ENCODE results near the gene UPK3BL1.
"Not testable (repeated sequence)": the region's sequence is repeated elsewhere in the genome, so short reads cannot be mapped to it uniquely, and the experiment has no call there.

UPK3BL1 gene

DNA sequence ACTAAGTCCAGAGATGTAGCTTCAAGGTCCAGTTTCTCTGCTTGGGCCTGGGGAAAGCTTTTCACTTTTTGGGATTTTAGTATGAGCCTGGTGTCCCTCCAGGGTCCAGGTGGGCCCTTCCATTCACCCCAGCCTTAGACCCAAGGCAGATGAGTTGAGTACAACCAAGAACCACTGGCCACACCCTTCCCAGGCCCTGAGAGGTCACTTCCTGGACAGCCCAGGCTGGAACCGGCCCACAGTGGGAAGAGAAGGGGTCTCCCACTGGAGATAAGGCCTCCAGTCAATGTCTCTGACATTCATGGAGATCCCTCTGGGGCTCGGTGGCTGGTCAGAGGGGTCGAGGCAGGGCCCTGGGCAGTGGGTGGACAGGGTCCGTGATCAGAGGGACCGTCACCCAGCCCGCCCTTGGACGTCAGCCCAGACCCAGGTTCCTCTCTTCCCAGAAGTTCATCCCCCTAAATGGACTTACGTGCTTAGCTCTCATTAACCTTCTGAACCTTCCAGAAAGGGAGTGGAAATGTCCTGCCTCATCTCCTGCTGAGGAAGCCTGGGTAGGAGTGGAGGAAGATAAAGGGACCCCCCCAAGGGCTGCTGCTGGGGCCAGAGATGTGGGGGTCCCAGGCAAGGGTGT is 15.2 kb downstream of the UPK3BL1 start:
- DNase-seq (ENCODE audit: low read depth): not testable (repeated sequence)

DNA sequence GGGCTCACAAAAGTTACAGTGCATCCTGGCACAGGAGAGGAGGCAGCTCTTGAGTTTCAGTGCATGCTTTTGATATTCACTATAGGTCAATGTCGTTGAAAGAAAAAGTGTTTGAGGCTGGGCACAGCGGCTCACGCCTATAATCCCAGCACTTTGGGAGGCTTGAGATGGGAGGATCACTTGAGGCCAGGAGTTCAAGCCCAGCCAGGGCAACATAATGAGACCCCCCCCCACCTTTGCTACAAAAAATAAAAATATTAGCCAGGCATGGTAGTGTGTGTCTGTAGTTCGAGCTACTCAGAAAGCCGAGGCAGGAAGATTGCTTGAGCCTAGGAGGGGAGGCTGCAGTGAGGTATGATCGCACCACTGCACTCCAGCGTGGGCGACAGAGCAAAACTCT is 24.5 kb downstream of the UPK3BL1 start:
- not testable (repeated sequence) for DNase-seq (ENCODE audit: low read depth)

DNA sequence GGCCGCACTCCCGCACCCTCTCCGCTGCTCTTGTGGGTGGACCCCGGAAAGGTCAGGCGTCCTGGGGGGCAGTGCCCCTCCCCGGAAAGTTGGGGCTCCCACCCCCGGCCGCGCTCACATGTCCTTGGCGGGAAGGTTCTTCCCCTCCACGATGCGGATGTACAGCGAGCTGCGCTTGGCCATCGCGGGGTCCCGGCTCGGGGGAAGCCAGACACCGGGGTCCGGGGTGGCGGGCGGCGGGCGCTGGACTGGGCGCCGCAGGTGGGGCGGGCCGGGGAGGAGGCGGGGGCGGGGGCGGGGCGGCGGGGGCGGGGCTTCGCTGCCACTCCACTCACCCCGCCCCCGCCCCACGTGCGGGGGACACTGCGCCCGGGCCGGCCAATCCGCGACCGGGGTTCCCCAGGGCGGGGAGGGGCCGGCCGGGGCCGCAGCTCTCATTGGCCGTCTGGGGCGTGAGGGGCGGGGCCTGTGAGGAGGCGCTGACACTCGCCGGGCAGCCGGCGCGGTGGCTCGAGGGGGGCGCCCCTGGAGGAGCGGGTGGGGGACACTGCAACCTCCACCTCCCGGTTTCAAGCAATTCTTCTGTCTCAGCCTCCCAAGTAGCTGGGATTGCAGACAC is 26.0 kb downstream of the UPK3BL1 start, which contains the start of gene RASA4:
TSS of gene RASA4 (minus strand) at position 250 of the 619 bp plus-strand sequence. CDS start at position 183, 67 bp downstream.
- not testable (repeated sequence) for DNase-seq (ENCODE audit: low read depth)

DNA sequence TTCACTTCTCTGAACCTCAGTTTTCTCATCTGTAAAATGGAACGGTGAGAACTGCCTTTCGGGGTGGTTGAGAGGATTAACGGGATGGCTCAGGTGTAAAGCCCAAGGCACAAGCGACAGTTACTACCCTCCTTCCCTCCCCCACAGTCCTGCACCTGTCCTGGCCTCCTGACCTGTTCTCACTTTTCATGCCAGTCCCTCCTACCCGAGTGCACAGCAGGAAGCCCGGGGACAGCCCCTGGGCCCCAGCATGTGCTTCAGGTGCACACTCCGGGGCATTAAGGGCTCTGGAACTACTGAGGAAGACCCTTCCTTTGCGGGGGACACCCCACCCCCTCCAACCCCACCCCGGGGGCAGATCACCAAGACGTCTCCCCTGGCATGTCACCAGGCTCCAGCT is 26.7 kb downstream of the UPK3BL1 start:
- not testable (repeated sequence) for DNase-seq (ENCODE audit: low read depth)

DNA sequence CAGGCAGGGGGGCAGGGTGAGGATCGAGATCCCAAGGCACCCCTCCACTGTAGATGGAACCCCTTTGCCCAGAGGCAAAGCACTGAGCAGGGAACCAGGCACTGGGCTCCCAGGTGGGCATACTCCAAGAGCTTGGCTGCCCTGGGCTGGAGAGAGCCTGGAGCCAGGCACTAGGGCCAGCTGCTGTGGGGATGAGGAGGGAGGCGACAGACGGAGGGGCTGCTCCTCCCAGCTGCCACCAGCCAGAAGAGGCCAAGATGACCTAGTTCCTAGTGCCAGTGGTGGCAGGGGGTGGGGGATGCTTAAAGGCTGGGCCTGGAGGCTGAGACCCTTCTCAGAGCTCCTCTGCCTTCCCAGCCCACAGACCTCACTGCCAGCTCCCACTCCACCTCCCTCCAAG is 27.7 kb downstream of the UPK3BL1 start:
- DNase-seq (ENCODE audit: low read depth): not testable (repeated sequence)

DNA sequence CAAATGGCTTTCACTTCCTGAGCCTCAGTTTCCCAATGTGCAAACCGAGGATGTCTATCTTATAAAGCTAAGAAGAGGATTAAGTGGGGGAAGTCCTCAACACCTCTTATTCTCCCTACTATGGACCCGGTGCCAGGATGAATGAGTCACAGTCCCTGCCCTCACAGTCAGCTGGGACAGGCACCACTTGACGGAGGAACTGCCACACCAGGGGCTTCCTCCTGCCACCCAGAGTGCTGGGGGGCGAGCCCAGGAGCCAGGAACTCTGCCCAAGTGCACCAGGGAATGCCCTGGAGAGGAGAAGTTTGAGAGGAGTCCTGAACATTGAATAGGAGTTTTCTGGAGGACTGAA is 28.3 kb downstream of the UPK3BL1 start:
- DNase-seq (ENCODE audit: low read depth): not testable (repeated sequence)

DNA sequence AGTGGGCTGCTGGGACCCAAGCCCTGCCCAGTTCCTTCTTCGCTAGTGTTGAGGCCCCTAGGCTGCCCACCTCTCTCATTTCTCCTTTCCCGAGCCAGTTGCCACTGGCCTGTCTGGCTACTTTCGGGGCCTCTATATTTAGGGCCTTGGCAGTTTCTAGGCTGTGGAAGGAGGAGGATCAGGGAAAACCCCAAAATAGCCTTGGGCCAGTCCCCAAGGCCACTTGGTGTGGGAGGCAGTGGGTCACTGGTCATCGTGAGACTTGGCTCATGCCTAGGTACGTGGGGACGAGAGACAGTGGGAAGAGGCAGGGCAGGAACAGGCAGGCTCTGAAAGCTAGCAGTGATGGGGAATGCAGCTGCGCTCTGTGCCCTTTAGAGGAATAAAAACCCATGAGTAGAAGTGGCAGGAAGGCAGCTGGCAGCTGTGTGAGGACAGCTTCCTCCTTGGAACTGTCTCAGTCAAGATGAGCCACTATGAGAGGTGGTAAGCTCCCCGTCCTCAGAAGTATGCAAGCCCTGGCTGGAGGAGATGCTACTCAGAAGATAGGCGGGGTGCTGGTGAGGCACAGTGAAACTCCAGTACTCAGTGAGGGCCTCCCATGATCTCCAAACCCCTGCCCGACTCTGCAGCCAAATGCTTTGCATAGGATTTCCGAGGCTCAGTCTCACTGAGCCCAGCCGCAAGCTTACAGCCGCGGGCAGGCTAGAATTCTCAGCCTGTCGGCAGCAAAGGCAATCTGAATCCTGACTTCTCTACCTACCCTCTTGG is 28.8 kb downstream of the UPK3BL1 start:
- not testable (repeated sequence) for DNase-seq (ENCODE audit: low read depth)

DNA sequence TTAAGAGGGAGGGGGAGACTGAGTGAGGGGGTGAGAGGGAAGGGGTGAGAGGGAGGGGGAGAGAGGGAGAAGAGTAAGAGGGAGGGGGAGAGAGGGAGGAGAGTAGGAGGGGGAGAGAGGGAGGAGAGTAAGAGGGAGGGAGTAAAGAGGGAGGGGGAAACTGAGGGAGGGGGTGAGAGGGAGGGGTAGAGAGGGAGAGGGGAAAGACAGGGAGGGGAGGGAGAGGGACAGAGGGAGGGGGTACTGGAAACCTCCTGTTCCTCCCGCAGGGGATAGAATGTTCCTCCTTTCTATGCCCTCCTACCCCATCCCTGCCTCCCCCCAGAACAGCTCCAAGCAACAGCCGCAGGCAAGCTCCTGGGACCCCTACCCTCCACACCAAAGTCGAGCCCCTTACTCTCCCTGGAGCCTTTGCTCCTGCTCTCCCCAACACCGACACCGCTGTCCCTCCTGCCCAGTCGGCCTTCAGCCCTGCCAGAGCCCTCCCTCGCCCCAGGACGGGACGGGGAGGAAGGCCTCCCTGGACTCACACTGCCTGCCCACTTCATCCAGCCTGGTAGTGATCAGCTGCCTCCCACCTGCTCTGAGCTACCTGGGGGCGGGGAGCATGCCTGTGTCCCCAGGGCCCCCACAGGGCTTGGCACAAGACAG is 30.8 kb downstream of the UPK3BL1 start:
- DNase-seq (ENCODE audit: low read depth): not testable (repeated sequence)

DNA sequence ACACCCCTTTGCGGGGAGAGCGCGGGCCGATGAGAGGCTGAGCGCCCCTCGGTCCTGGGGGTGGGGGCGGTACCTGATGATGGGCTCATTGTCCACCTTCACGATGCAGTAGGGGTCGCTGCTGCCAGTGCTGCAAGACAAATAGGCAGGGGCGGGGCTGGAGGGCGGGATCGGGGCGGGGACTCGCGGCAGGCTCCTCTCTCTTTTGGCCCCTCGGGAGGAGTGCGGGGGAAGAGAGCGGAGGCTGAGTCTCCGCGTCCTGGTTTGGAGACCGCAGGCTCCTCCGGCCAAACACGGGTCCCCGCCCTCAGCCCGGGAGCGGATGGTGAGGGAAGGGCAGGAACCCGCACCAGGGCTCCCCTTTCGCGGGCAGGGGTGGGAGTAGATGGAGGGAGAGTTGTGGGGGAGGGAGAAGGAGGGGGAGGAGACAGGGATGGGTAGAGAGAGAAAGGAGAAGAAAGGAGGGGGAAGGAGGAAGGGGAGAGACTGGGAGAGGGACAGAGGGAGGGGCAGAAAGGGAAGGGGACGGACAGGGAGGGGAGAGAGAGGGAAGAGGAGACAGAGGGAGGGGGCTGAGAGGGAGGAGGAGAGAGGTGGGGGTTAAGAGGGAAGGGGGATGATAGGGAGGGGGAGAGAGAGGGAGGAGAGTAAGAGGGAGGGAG is 31.4 kb downstream of the UPK3BL1 start:
- DNase-seq (ENCODE audit: low read depth): not testable (repeated sequence)

DNA sequence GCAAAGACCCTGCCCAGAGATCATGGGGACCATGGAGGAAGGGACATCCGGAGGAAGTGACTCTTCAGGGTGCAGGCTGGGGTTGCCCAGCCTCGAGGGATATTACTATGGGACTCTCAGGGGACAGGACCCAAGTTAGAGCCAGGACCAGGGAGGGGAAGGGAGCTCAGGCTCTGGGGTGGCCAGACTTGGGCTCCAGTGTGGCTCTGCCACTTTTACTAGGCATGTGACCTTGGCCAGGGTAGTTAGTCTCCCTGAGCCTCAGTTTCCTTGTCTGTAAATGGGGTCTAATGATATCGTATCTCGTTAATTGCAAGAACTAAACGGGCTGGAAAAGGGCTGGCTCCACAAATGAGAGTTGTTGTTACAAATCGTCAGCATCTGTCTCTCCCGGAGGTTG is 32.1 kb downstream of the UPK3BL1 start:
- DNase-seq (ENCODE audit: low read depth): not testable (repeated sequence)

DNA sequence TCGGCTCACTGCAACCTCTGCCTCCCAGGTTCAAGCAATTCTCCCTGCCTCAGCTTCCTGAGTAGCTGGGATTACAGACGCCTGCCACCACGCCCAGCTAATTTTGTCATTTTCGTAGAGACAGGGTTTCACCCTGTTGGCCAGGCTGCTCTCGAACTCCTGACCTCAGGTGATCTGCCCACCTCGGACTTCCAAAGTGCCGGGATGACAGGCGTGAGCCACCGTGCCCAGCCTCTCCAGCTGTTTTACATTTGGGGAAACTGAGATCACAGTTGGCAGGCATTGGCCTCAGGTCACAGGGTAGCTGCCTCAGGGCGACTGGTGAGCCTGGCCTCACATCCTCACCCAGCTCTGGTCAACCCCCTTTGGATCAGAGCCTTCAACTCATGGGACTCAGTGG is 32.9 kb downstream of the UPK3BL1 start:
- not testable (repeated sequence) for DNase-seq (ENCODE audit: low read depth)

DNA sequence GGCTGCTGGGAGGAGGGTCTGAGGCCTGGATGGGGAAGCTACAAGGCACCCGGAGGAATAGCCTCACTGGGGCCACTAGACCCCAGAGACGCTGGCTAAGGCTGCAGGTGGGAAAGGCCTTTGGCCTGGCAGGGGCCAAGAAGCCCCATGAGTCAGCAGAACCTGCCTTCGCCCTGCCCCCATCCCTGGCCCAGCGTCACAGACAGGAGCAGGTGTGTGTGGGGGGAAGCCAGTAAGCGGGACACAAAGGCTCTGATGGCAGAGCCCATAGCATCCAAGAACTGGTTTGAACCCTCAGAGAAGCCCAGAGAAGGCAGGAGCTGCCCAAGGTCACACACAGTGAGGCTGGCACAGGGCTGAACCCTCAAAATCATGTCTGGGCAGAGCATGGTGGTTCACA is 35.7 kb downstream of the UPK3BL1 start:
- DNase-seq (ENCODE audit: low read depth): not testable (repeated sequence)

DNA sequence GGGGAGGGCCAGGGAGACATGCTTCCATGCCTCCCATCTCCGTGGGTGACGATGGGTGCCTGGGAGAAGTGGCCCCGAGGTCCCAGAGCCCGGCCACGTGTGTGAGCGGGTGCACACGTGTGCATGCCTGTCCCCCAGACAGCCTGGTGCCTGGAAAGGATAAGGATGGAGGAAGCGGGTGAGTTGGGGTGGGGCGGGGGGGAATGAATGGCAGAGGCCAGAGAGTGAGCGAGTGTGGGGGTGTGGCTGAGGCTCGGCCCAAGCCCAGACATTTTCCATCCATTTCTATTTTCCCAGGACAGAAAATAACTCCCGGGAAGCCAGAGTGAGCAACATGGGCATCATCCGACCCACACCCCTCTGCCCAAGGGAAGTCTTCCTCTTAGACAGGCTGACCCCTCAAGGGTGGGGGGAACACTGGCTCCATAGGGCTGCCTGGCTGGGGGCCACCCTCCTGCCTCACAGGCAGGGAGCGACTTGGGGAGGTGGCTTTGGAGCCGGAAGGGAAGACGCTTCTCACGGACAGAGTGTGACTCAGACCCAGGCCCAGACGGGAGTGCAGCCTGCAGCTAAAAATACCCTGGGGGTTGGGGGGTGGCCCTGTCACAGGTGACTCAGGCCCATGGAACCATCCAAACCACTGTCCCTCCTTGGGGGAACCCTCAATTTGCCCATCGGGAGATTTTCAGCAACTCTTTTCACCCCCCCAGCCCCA is 38.0 kb downstream of the UPK3BL1 start:
- not testable (repeated sequence) for DNase-seq (ENCODE audit: low read depth)

DNA sequence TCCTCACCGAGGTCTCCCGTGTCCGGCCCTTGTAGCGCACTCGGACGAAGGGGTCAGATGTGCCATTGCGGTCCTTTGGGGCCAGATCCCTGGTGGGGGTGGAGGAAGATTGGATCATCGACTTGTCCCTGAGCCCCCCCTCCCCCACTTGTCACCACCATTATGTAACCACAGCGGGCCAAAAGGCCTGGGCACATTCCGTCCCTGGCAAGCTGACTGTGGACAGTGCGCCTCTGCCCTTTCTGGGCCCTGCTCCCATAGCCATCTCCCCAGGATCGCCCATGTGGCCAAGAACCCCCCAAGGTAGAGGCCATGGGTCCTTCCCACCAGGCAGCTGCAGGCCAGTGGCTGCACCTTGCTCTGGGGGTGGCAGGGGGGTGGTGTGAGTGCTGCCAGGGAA is 40.3 kb downstream of the UPK3BL1 start:
- DNase-seq (ENCODE audit: low read depth): not testable (repeated sequence)

DNA sequence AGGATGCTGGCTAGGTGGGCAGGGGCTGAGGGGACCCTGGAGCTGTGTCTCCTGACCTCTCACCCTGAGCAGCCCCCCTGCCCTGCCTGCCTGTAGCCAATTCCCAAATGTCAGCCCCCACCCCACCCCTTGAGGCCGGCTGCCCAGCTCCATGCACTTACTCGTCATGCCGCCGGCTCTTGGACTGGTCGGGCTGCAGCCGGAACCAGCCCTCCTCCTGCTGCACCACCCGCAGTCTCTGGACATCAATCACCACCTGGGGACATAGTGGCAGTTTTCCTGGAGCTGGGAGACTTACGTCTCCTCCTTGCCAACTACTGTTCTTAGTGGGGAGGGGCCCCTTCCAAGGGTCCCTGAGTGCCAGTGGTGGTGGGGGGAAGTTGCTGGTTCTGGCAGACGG is 42.9 kb downstream of the UPK3BL1 start:
- DNase-seq (ENCODE audit: low read depth): not testable (repeated sequence)

DNA sequence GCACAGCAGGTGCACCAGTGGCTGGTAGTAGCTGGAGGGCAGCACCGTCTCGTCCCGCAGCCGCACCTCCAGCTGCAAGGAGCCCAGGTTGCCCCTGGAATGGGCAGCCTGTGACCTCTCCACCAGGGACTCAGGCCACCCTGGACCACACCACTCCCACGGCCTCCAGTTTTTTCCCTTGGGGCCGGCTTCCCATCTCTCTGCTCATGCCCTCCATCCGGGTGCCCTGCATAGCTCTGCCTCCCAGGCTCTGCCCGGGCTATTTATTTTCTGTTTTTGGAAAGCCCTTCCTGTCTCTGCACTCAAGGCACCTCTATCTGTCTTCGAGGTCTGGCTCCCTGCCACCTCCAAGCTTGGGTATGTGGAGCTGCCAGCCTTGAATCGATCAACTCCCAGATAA is 46.6 kb downstream of the UPK3BL1 start:
- DNase-seq (ENCODE audit: low read depth): not testable (repeated sequence)

DNA sequence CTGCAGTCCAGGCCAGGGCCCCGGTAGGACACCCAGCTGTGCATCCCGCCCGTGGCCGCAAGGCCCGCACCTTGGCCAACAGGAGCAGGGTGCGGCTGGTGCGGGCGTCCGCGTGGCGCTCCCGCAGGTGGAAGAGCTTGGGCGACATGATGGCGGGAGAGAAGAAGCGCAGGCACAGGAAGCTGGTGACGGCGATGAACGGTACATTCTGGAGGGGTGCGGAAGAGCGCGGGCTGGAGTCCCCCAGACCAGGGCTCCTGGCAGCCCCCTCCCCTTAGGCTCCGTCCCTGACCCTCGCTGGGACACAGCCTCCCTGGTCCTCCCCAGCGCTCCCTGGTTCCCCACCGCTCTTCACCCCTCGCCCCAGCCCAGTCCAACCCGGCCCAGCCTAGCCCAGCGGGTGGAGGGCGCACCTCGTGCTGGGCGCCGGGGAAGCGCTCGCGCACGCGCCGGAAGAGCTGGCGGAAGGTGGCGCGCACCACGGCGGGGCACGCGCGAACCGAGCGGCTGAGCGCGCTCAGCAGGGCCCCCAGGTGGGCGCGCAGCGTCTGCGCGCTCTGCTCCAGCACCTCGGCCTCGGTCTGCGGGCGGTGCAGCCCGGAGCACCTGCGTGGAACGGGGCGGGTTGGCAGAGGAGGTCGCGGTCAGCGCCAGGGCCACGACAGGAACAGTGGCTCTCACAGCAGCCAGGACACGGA is 48.8 kb downstream of the UPK3BL1 start:
- not testable (repeated sequence) for DNase-seq (ENCODE audit: low read depth)

DNA sequence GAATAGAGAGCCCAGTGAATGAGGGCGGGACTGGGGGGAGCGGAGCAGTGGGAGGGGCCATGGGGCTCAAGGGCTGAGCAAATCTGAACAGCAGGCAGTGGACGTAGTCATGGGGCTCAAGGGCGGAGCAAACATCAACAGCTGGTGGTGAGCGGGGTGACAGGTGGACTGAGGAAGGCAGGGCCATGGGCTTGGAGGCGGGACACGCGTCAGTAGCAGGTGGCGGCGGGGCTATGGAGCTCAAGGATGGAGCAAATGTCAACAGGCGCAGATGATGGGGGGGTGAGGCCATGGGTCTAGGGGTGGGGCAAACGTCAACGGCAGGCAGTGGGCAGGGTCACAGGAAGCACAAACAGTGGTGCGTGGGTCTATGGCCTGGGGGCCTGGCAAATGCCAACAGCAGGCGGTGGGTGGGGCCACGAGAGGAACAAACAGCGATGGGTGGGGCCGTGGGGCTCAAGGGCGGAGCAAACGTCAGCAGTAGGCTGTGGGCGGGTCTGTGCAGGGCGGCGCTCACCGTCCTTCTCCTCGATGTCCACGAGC is 50.0 kb downstream of the UPK3BL1 start:
- DNase-seq (ENCODE audit: low read depth): not testable (repeated sequence)

DNA sequence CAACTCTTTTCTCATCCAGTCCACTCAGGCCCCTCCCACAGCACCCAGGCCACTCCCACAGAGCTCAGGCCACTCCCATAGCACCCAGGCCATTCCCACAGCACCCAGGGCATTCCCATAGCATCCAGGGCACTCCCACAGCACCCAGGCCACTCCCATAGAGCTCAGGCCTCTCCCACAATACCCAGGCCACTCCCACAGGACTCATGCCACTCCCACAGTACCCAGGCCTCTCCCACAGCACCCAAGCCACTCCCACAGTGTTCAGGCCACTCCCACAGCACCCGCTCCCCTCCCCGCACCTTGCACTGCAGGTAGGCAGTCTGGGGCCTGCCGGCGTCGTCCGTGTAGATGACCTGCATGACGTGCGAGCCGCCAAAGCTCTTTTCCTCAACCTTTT is 52.7 kb downstream of the UPK3BL1 start:
- DNase-seq (ENCODE audit: low read depth): not testable (repeated sequence)
